Thoracic aorta (tissue), 2 donors: ENCODE data around the gene STX2. TPM values are rescaled to one million over a fixed set of nuclear protein-coding genes. Genes with fewer than 3 reads are reported as not detected.
A peak's percentile ranks its signal among the peaks of the same experiment; 100 is the strongest.

ENCODE experiments used
- ATAC-seq: fragments of 150-250 bp; one replicate; pipeline ENCODE4 v1.8.0; 2017; ENCODE audit warnings: low read depth; ENCODE audit not compliant: insufficient number of reproducible peaks, low FRiP score
- DNase-seq: peaks from one replicate; pipeline ENCODE4 v3.0.0-alpha.2; 2020; ENCODE audit warnings: low spot score
- H3K27ac ChIP-seq, 2 donors: fragments of 200-600 bp; sonication (generic); 1 replicate in 1 of 2; 2 replicates in 1 of 2; pipeline ENCODE4 v1.5.1; 2016; ENCODE audit warnings: mild to moderate bottlenecking in 2 of 2, moderate library complexity in 2 of 2
- H3K27me3 ChIP-seq: fragments of 200-600 bp; sonication (generic); replicated peaks from 2 replicates; pipeline ENCODE4 v1.6.0; 2016; ENCODE audit warnings: mild to moderate bottlenecking; ENCODE audit not compliant: insufficient read depth
- H3K36me3 ChIP-seq: fragments of 200-600 bp; sonication (generic); one replicate; pipeline ENCODE4 v1.5.1; 2016
- H3K4me1 ChIP-seq, 2 donors: fragments of 200-600 bp; sonication (generic); 1 replicate in 1 of 2; 2 replicates in 1 of 2; pipeline versions ENCODE4 v1.5.1 to v1.6.0; 2016; ENCODE audit warnings: low read depth in 2 of 2, mild to moderate bottlenecking in 1 of 2; ENCODE audit not compliant: control insufficient read depth in 1 of 2
- H3K4me3 ChIP-seq: fragments of 200-600 bp; sonication (generic); 2 replicates; pipeline ENCODE4 v1.5.1; 2016; ENCODE audit warnings: mild to moderate bottlenecking
- H3K9me3 ChIP-seq: fragments of 200-600 bp; sonication (generic); 2 replicates; pipeline ENCODE4 v1.5.1; 2016
- total RNA-seq, 2 donors: library from RNA; depleted of rRNA; stranded (reverse); fragments of >200 nt; gene quantifications; one replicate each; pipeline versions ENCODE4 v1.1.0 to v1.2.3, GENCODE V29; 2016
- TF ChIP-seq, protein P1 (sequence below): fragments of 200-600 bp; sonication (generic); IDR thresholded peaks from one replicate; pipeline ENCODE4 v1.5.1; 2019; ENCODE audit warnings: antibody characterized with exemption

The STX2 gene
- total RNA-seq, 2 donors from 2014 or later = 27.3 to 27.9 TPM

DNA sequence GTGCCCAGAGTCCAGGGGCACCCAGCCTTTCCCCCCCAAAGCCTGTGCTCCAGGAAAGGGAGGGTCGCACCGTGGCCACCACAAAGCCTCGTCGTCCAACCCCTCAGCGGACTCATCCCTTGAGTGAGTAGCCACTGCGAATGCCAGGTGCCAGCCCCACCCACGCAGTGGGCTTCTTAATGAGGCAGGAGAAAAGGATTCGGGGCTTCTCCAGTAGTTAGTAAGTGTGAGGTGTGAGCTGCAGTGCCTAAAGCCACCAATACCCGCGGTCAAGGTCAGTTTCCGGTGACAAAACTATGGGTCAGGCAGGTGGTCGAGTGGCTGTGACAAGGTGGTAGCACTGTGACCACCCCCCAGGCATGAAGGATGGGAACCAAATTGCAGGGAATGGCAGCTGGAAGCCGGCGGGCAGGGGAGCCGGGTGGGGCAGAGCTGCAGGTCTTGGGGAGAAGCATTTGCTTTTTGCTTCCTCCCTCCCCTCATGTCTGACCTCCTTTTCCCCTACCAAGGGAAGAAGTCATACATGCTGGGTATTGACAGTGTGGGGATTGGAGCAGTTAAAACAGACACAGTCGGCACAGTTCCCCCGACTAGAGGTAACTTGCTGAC, 40.8 kb upstream of the STX2 start:
- H3K27ac ChIP-seq = no peak overlapping the region
- ATAC-seq (no peak), DNase-seq (no peak)
- TF ChIP-seq, protein P1, sequence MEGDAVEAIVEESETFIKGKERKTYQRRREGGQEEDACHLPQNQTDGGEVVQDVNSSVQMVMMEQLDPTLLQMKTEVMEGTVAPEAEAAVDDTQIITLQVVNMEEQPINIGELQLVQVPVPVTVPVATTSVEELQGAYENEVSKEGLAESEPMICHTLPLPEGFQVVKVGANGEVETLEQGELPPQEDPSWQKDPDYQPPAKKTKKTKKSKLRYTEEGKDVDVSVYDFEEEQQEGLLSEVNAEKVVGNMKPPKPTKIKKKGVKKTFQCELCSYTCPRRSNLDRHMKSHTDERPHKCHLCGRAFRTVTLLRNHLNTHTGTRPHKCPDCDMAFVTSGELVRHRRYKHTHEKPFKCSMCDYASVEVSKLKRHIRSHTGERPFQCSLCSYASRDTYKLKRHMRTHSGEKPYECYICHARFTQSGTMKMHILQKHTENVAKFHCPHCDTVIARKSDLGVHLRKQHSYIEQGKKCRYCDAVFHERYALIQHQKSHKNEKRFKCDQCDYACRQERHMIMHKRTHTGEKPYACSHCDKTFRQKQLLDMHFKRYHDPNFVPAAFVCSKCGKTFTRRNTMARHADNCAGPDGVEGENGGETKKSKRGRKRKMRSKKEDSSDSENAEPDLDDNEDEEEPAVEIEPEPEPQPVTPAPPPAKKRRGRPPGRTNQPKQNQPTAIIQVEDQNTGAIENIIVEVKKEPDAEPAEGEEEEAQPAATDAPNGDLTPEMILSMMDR = no peak
- peak overlapping the region; percentile 34 for H3K4me3 ChIP-seq
- peaks cover 23% of the 10 kb centered on the region for H3K36me3 ChIP-seq
- no peaks in the 10 kb centered on the region for H3K27me3 ChIP-seq
- no peaks in the 10 kb centered on the region for H3K4me1 ChIP-seq
- H3K9me3 ChIP-seq = no peaks in the 10 kb centered on the region

DNA sequence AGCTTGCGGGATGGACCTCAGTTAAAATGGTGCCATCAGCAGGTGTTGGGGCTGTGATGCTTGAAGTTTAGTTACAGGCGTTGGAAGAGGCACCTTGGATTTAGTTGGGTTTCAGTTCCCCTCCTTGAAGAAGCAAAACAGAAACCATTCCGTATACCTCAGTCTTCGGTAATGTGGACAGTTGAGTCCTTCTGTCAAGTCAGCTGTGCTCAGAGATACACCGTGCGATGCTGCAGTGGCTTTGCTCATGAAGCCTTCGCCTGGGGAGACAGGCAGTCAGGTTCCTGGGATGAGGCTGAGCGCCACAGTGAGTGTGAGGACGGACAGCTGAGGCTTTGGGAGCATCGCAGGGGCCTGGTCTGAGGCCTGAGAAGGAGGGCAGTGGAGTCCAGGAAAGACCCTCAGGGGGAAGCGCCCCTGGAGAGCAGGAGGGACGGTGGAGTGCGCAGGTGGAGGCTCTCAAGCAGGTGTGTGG, 40.2 kb upstream of the STX2 start:
- Histone ChIP-seq H3K4me3 (no peak overlapping the region), H3K27ac (no peak overlapping the region), H3K4me1 (peaks cover 0 to 2% of the 10 kb centered on the region in 2 donors), H3K36me3 (peaks cover 28% of the 10 kb centered on the region), H3K27me3 (no peaks in the 10 kb centered on the region), H3K9me3 (no peaks in the 10 kb centered on the region)
- DNase-seq (no peak), ATAC-seq (no peak)
- TF ChIP-seq, protein P1 = no peak

DNA sequence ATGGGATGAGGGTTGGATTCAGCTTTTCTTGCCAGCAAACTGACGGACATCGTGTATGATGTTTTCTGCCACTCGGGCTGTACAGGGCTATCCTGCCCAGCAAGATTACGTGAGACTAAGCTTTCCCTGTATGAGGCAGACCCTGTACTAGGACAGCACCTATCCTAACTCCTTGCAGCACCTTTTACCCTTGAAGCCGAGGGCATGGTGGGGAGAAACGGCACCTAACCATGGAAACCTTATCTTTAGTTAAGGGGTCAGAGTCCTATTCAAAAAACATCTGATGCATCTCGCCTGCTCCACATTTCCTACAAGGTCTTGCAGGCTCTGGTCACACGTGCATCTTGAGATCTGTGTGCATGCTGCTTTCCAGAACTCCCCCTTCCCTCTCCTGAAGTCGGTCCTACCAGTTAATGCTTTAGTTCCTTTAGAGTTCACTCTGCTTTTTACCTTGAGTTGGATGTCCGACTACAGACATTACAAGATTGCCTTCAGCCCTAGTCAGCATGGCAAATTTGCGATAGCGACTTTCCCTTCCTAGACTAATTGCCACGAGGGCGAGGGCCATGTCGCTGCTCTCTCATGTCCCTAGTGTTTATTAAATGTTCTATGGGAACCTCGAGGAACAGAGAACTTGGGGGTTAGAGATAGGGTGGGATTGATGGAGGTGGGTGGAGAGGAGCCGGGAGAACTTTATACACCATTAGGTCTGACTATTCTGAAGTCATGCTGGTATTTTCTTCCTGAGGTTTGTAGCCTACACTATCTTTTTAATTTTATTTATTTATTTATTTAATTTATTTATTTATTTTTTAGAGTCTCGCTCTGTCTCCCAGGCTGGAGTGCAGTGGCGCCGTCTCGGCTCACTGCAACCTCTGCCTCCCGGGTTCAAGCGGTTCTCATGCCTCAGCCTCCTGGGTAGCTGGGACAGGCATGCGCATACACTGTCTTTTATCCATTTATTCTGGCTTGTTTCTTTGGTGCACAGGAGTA, 39.4 kb upstream of the STX2 start:
- no peak overlapping the region for H3K4me3 ChIP-seq
- H3K4me1 ChIP-seq = peaks cover 3 to 9% of the 10 kb centered on the region in 2 donors
- ATAC-seq = no peak
- no peaks in the 10 kb centered on the region for H3K27me3 ChIP-seq
- no peak overlapping the region for H3K27ac ChIP-seq
- peaks cover 35% of the 10 kb centered on the region for H3K36me3 ChIP-seq
- DNase-seq = no peak
- no peaks in the 10 kb centered on the region for H3K9me3 ChIP-seq
- TF ChIP-seq, protein P1 = no peak

DNA sequence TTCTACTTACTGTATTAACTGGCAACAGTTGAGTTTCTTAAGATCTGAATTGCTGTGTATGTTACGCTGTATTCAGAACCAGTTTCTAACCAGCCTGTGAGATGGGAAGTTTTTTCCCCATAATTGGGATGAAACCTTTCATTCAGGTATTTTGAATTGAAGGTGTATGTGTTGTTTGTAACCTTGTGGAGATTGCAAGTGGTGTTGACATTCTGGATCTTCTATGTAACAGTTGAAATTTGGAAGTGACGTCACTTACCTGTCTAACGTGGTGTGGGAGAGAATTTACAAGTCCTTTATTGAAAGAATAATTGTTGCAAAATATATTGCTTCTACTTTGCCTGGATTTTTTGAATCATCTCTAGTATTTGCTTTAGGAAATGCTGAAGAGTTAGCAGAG, 38.3 kb upstream of the STX2 start:
- H3K27ac ChIP-seq = no peak overlapping the region
- DNase-seq (no peak), ATAC-seq (no peak)
- H3K9me3 ChIP-seq = no peaks in the 10 kb centered on the region
- H3K27me3 ChIP-seq = no peaks in the 10 kb centered on the region
- TF ChIP-seq, protein P1 = no peak
- H3K4me1 ChIP-seq = peaks cover 10 to 17% of the 10 kb centered on the region in 2 donors
- peaks cover 36% of the 10 kb centered on the region for H3K36me3 ChIP-seq
- H3K4me3 ChIP-seq = no peak overlapping the region

DNA sequence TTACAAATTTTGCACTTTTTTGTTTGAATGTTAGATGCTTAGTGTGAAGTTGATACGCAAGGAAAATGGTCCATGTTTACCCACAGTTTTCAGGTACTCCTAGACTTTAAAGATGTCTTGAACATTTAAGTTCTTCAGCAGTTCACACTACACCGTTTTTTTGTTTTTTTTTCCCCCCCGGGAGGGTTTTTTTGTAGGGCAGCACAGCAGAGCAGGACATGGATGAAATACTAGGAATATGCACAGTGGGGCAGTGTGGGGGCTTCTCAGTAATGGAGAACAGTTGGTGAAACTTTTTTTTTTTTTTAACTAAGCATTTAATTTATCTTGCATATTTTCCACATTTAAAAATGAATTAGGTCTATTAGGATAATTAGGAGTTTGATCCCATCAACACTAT, 37.7 kb upstream of the STX2 start:
- H3K27ac ChIP-seq = no peak overlapping the region

More for the DNA sequence above, 37.7 kb upstream of the STX2 start:
- peaks cover 10 to 17% of the 10 kb centered on the region in 2 donors for H3K4me1 ChIP-seq
- no peak overlapping the region for H3K4me3 ChIP-seq
- H3K27me3 ChIP-seq = no peaks in the 10 kb centered on the region
- TF ChIP-seq, protein P1 = no peak
- ATAC-seq (no peak), DNase-seq (no peak)
- peaks cover 36% of the 10 kb centered on the region for H3K36me3 ChIP-seq
- H3K9me3 ChIP-seq = no peaks in the 10 kb centered on the region
